SK-N-SH (cell line): ENCODE measurements around the gene OPCML.

Experiments
- EP300 ChIP-seq, 2 experiments: IDR thresholded peaks; 2 replicates each; pipeline versions ENCODE4 v1.4.0 to v1.6.1; 2012; ENCODE audit warnings: borderline replicate concordance in 1 of 2, low read depth in 1 of 2, low read length in 1 of 2
- FOSL2 ChIP-seq: IDR thresholded peaks from 2 replicates; pipeline ENCODE4 v1.4.0; 2012; ENCODE audit warnings: low read depth, mild to moderate bottlenecking, moderate library complexity, borderline replicate concordance
- FOXJ3 ChIP-seq: sonication (generic); formaldehyde crosslinking; IDR thresholded peaks from 2 replicates; pipeline ENCODE4 v1.5.1; 2020; ENCODE audit warnings: mild to moderate bottlenecking, missing genetic modification reagents
- JUND ChIP-seq: IDR thresholded peaks from 2 replicates; pipeline ENCODE4 v1.4.0; 2012
- POLR2AphosphoS5 ChIP-seq: IDR thresholded peaks from 2 replicates; pipeline ENCODE4 v1.6.1; 2012; ENCODE audit warnings: low read depth, low read length
- SMC3 ChIP-seq: IDR thresholded peaks from 2 replicates; pipeline ENCODE4 v1.6.1; 2012; ENCODE audit warnings: low read depth, low read length, improper control_type of control experiment
- TAF1 ChIP-seq: IDR thresholded peaks from 2 replicates; pipeline ENCODE4 v1.6.1; 2012; ENCODE audit warnings: low read depth, mild to moderate bottlenecking, low read length, moderate library complexity, borderline replicate concordance
- YY1 ChIP-seq: IDR thresholded peaks from 2 replicates; pipeline ENCODE4 v1.4.0; 2012; ENCODE audit warnings: low read depth, mild to moderate bottlenecking
- TF ChIP-seq, protein P1 (sequence below): IDR thresholded peaks from 2 replicates; pipeline ENCODE4 v1.4.0; 2012; ENCODE audit warnings: low read depth, borderline replicate concordance
- TF ChIP-seq, protein P2 (sequence below): fragments of 200-600 bp; sonication (generic); IDR thresholded peaks from 2 replicates; pipeline ENCODE4 v1.6.1; 2017; ENCODE audit warnings: antibody characterized with exemption, mild to moderate bottlenecking, moderate library complexity
- TF ChIP-seq, protein P3 (sequence below): IDR thresholded peaks from 2 replicates; pipeline ENCODE4 v1.6.1; 2012; ENCODE audit warnings: mild to moderate bottlenecking, low read depth, low read length, moderate library complexity

DNA sequence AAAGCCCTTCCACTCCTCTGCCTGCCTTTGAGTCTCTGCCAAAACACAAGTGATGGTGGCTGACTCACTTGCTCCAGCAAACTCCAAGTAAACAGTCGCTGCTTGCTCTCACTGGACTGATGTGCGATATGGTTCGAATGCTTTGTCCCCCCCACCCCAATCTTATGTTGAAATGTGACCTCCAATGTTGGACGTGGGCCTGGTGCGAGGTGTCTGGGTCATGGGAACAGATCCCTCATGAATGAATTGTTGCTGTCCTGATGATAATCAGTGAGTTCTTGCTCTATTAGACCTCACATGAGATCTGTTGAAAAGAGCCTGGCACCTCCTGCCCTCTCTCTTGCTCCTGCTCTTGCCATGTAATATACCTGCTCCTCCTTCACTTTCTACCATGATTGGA, 747.9 kb downstream of the OPCML start:
- TF ChIP-seq FOSL2 (no peak), TAF1 (no peak), FOXJ3 (CRISPR knock-in tag) (no peak), EP300 (IDR thresholded peaks at IDR 0.05; ENCODE audit: borderline replicate concordance in 1 of 2, low read depth in 1 of 2, low read length in 1 of 2) (no peak), POLR2AphosphoS5 (no peak), JUND (no peak), YY1 (no peak), SMC3 (no peak)
- TF ChIP-seq, protein P1, sequence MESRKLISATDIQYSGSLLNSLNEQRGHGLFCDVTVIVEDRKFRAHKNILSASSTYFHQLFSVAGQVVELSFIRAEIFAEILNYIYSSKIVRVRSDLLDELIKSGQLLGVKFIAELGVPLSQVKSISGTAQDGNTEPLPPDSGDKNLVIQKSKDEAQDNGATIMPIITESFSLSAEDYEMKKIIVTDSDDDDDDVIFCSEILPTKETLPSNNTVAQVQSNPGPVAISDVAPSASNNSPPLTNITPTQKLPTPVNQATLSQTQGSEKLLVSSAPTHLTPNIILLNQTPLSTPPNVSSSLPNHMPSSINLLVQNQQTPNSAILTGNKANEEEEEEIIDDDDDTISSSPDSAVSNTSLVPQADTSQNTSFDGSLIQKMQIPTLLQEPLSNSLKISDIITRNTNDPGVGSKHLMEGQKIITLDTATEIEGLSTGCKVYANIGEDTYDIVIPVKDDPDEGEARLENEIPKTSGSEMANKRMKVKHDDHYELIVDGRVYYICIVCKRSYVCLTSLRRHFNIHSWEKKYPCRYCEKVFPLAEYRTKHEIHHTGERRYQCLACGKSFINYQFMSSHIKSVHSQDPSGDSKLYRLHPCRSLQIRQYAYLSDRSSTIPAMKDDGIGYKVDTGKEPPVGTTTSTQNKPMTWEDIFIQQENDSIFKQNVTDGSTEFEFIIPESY, result no peak
- TF ChIP-seq, protein P2, sequence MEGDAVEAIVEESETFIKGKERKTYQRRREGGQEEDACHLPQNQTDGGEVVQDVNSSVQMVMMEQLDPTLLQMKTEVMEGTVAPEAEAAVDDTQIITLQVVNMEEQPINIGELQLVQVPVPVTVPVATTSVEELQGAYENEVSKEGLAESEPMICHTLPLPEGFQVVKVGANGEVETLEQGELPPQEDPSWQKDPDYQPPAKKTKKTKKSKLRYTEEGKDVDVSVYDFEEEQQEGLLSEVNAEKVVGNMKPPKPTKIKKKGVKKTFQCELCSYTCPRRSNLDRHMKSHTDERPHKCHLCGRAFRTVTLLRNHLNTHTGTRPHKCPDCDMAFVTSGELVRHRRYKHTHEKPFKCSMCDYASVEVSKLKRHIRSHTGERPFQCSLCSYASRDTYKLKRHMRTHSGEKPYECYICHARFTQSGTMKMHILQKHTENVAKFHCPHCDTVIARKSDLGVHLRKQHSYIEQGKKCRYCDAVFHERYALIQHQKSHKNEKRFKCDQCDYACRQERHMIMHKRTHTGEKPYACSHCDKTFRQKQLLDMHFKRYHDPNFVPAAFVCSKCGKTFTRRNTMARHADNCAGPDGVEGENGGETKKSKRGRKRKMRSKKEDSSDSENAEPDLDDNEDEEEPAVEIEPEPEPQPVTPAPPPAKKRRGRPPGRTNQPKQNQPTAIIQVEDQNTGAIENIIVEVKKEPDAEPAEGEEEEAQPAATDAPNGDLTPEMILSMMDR, result no peak
- TF ChIP-seq, protein P3, sequence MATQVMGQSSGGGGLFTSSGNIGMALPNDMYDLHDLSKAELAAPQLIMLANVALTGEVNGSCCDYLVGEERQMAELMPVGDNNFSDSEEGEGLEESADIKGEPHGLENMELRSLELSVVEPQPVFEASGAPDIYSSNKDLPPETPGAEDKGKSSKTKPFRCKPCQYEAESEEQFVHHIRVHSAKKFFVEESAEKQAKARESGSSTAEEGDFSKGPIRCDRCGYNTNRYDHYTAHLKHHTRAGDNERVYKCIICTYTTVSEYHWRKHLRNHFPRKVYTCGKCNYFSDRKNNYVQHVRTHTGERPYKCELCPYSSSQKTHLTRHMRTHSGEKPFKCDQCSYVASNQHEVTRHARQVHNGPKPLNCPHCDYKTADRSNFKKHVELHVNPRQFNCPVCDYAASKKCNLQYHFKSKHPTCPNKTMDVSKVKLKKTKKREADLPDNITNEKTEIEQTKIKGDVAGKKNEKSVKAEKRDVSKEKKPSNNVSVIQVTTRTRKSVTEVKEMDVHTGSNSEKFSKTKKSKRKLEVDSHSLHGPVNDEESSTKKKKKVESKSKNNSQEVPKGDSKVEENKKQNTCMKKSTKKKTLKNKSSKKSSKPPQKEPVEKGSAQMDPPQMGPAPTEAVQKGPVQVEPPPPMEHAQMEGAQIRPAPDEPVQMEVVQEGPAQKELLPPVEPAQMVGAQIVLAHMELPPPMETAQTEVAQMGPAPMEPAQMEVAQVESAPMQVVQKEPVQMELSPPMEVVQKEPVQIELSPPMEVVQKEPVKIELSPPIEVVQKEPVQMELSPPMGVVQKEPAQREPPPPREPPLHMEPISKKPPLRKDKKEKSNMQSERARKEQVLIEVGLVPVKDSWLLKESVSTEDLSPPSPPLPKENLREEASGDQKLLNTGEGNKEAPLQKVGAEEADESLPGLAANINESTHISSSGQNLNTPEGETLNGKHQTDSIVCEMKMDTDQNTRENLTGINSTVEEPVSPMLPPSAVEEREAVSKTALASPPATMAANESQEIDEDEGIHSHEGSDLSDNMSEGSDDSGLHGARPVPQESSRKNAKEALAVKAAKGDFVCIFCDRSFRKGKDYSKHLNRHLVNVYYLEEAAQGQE, result no peak
